GM21528 (cell line): ENCODE data around the gene SCP2.

ENCODE experiments used
- ATAC-seq: cut with Tn5 transposase; IDR thresholded peaks from one replicate; pipeline ENCODE4 v1.9.1; 2021; ENCODE audit warnings: mild to moderate bottlenecking, moderate library complexity; ENCODE audit not compliant: unreplicated experiment, low FRiP score

The SCP2 gene

GRCh38 chr1:53063744-53064515, 136.9 kb downstream of the SCP2 start:
- ATAC-seq, result no peak

- ATAC-seq, result no peak
These were observed 138.3 kb downstream of the SCP2 start for GRCh38 chr1:53065391-53065790.

- ATAC-seq, result no peak
These were observed 139.4 kb downstream of the SCP2 start for GRCh38 chr1:53066488-53066887.

DNA sequence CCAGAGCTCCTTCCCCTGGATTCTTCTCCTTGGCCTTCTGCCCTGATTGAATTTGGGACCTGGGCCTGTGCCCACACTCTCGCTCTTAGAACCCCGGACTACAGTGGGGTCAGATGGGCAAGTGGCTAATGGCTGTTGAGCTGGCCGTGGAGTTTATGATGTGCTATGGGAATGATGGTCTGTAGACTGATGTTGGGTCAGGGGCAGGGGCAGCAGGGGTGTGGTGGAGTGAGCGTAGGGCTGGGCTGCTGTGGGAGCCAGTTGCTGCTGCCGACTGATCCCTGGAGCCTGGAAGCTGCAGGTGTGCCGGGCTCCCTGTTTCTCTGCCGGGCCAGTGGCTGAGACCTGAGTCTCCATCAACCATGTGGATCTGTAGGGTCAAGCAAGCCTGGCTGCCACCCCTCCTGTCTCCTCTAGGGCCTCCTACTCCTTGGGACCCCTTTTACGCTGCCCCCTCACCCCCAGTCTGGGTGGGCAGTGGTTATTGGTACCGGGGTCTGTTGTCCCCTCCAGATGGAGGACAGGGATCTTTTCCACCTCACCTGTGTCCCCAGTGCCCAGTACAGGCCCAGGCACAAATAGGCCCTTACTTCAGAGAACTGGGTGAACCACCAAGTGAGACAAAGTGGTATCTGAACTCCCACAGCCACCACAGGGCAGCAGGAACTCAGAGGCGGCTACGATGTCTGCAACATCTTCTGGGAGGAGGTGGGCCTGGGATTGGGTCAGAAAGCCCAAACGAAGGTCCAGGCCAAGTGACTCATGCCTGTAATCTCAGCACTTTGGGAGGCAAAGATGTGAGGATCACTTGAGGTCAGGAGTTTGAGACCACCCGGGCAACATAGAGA, 140.0 kb downstream of the SCP2 start:
- no peak for ATAC-seq

DNA sequence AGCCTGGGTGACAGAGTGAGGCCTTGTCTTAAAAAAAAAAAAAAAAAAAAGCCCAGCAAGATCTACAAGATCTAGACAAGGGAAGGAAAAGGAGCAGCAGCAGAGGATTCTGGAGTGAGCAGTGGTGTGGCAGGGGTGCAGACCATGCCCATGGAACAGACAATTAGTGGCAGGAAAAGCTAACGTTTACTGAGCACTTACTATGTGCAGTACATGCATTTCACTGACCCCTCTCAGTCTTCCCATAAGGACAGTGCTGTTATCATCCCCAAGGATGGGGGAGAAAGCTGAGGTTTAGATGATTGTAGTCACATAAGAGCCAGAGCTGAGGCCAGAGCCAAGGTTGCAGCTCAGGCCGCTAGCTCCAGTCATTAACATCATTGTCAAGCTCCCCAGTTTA, 140.8 kb downstream of the SCP2 start:
- ATAC-seq, result no peak

DNA sequence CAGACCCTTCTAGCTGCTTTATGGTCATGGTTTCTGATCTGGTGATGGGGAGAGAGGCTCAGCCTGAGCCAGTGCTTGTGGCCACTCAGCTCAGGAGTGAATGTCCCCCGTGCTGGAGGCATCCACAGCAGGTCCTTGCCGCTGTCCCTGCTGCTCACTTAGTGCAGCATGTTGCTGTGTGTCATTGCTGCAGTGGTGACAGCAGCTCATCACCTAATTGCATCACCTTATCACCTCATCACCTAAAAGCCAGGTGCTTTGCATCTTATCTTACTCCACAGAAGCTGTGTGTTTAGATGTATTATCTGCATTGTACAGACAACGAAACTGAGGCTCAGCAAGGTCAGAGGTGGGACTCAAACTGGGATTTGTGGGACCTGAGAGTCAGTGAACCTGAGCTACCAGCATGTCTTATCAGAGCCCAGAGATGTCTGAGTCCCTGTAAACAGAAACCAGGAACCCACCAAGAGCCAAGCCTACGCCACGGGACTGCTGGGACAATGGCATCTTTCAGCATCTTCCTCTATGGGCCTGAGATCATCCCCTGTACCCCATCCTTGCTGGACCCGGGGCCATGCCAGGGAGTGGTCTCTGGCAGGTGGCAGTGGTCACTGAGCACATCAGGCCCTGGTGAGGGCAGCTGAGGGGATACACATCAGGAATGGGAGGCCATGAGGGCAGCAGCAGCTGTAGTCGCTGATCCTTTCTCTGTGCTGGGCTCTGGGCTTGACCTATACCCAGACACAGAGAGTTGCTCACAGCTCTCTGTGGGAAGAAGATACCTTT, 141.4 kb downstream of the SCP2 start:
- ATAC-seq, result no peak

GRCh38 chr1:53069265-53069662, 142.2 kb downstream of the SCP2 start:
- no peak for ATAC-seq

DNA sequence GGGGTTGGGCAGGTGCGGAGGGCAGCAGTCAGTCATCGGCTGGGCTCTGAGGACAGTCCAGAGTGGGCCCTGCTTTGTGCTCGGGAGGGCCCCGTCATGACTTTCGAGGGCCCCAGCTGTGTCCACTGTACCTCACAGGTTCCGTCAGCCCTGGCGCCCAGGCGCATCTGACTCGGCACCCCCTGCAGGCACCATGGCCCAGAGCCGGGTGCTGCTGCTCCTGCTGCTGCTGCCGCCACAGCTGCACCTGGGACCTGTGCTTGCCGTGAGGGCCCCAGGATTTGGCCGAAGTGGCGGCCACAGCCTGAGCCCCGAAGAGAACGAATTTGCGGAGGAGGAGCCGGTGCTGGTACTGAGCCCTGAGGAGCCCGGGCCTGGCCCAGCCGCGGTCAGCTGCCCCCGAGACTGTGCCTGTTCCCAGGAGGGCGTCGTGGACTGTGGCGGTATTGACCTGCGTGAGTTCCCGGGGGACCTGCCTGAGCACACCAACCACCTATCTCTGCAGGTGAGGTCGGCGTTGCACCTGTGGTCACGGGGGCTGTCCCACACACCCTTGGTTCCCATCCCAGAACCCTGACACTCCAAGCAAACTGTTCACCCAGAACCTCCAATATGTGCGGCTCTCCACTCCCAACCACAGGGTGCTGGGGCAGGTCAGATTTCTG, 142.7 kb downstream of the SCP2 start:
- ATAC-seq, result no peak

DNA sequence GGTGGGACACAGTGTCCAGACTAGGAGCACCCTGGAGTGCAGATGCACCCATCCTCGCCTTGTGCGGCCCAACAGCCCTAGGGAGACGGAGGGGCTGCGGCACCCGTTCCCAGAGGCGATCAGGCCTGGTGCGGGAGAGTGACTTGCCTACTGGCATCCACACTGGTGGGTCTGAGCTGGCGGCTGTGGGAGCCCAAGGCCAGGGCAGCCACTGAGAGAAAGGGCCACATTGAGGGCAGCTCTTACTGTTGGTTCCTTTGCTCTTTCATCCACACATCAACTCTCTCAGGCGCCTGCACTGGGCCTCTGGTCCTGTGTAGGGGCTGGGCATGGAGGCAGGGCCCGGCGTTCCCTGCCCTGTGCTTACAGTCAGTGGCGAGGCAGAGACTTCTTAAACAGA, 143.5 kb downstream of the SCP2 start:
- ATAC-seq, result no peak

- ATAC-seq, result no peak
These were observed 144.2 kb downstream of the SCP2 start for GRCh38 chr1:53071167-53071865.

GRCh38 chr1:53071915-53072314, 144.8 kb downstream of the SCP2 start:
- no peak for ATAC-seq

GRCh38 chr1:53073287-53073686, 146.2 kb downstream of the SCP2 start:
- no peak for ATAC-seq

- ATAC-seq, result no peak
These were observed 146.8 kb downstream of the SCP2 start for GRCh38 chr1:53073868-53074311.

DNA sequence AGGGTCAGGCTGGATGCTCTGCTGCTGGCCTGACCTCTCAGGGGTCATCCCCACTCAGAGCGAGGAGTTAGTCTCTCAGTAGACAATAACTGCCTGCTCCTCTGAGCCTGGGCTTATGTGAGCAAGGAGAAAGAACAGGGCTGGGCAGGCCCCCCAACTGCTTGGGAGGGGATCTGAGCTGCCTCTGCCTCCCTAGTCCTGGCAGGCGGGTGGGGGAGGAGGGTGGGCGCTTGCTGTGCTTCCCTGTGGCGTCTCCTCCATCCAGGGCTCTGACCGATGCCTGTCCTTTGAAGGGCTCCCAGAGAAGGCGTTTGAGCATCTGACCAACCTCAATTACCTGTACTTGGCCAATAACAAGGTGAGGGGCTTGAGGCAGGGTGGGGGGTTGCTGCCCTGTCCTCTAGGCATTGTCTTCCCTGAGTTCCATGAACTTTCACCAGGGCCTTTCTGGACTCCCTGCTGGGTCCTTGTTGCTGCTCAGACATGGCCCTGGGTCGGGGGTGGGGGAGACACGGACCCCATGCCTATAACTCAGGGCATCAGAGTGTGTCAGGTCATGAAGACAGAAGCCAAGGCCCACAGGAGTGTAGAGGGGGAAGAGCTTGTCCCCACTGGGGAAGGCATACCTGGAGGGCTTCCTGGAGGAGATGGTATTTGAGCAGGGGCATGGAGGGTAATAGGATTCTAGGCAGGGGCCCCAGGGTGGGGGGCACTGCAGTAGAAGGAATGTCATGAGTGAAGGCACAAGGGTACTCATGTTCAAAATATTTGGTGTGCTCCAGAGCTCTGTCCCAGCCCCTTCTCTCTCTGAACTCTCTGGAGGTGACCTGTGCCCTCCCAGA, 147.5 kb downstream of the SCP2 start:
- no peak for ATAC-seq

DNA sequence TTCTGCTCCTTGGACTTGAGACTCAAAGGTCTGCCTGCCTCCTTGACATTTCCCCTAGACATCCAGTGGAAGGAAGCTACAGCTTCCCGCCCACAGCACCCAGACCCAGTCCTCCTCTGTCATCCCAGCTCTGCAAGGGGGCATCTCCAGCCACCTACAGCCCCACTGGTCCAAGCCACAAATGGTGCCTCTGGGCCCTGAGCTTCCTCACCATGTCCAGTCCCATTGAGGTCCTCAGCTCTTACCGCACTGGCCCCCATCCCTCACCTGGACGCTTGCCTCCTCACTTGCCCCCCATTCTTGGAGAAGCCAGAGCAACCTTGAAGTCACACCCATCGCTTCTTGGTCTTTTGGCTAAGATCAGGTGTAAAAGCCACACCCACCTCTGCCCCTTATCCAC, 148.1 kb downstream of the SCP2 start:
- no peak for ATAC-seq

DNA sequence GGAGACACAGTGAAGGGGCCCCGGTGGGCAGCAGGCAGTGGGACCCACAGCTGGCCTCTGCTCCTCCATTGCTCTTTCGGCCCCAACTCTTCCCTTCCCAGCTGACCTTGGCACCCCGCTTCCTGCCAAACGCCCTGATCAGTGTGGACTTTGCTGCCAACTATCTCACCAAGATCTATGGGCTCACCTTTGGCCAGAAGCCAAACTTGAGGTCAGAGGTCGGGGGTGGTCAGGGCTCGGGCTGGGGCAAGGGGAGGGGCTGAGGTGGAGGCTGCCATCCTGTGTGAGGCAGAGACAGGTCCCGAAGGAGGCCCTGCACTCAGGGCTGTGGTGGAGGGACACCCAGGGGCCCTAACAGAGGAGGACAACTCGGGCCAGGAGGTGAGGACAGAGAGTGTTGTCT, 148.7 kb downstream of the SCP2 start:
- ATAC-seq, result no peak

GRCh38 chr1:53076165-53076564, 149.1 kb downstream of the SCP2 start:
- no peak for ATAC-seq

DNA sequence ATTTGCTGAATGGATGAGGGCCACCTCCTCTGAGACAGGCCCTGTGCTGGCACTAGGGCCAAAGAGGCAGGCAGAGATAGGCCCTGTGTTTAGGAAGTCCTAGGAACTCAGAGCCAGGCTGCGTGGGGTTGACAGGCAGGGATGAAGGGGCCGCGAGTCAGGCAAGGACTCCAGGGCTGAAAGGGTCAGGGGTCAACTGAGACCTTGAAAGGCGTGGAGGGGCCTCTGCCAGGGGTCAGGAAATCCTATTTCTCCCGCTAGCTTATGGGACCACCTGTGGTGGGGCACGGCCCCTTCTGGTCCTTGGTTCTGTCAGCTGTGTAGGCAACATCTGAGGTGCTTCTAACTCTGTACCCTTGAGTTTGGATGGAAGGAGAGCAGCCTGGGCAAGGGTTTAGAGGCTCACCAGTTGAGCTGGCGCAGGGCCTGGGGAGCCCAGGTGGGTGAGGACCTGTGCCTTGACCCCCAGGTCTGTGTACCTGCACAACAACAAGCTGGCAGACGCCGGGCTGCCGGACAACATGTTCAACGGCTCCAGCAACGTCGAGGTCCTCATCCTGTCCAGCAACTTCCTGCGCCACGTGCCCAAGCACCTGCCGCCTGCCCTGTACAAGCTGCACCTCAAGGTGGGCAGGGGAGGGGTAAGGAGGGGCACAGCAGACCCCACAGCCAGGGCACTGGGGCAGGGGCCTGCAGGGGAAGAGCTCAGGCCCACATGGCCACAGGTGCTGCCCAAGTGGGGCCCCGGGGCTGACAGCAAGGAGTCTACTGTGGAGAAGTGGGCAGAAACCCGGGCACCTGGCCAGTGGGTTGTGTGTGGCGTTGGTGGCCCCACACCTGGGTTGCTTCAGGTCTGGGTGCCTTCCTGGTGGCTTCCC, 149.9 kb downstream of the SCP2 start:
- ATAC-seq, result no peak
